B cell (primary cell): Measurements from ENCODE around the gene TRIOBP. TPM values are rescaled to one million over a fixed set of nuclear protein-coding genes. Genes with fewer than 3 reads are reported as not detected.

Source experiments
- ATAC-seq: fragments of 200-7000 bp; cut with Tn5 transposase; one replicate; pipeline ENCODE4 v1.10.0; 2021; ENCODE audit warnings: low read depth, mild to moderate bottlenecking, moderate number of reproducible peaks, moderate library complexity
- CTCF ChIA-PET: fragments of 350-600 bp; sonication (Branson Sonifier 250); formaldehyde crosslinking; loops from one replicate; lab custom pipeline; 2021; ENCODE audit warnings: antibody characterized with exemption, inconsistent platforms; lab: Charles Lee
- POLR2A ChIA-PET: fragments of 350-600 bp; sonication (Branson Sonifier 250); formaldehyde crosslinking; loops from one replicate; lab custom pipeline; 2021; ENCODE audit warnings: antibody characterized with exemption; lab: Charles Lee
- DNase-seq: peaks from one replicate; pipeline ENCODE4 v3.0.0; 2013
- H2AFZ ChIP-seq: 2 replicates; pipeline ENCODE4 v1.6.1; 2012; ENCODE audit warnings: mild to moderate bottlenecking, low read depth, low read length; ENCODE audit not compliant: insufficient read depth, poor library complexity, severe bottlenecking
- H3K27ac ChIP-seq, 2 donors: 1 replicate in 1 of 2; 2 replicates in 1 of 2; pipeline ENCODE4 v1.5.1; 2012 to 2013; ENCODE audit warnings: low read length in 2 of 2, mild to moderate bottlenecking in 2 of 2, moderate library complexity in 1 of 2
- H3K27me3 ChIP-seq, 4 experiments: fragments of 200-600 bp in 1 of 4; sonication (generic) in 1 of 4; replicated peaks in 1 of 4; 1 replicate in 2 of 4; 2 replicates in 2 of 4; pipeline versions ENCODE4 v1.6.1 to v1.7.0; 2013 to 2016; ENCODE audit warnings: low read length in 3 of 4, mild to moderate bottlenecking in 2 of 4, mixed read lengths in 1 of 4, moderate library complexity in 1 of 4; ENCODE audit not compliant: insufficient read depth in 4 of 4, control insufficient read depth in 3 of 4; ENCODE audit errors: control extremely low read depth in 1 of 4
- H3K36me3 ChIP-seq, 2 experiments: replicated peaks in 1 of 2; 1 replicate in 1 of 2; 2 replicates in 1 of 2; pipeline versions ENCODE4 v1.6.1 to v1.7.1; 2013; ENCODE audit warnings: low read length in 1 of 2; ENCODE audit not compliant: insufficient read depth in 2 of 2, control insufficient read depth in 1 of 2; ENCODE audit errors: control extremely low read depth in 1 of 2, extremely low read depth in 1 of 2
- H3K4me1 ChIP-seq, 2 donors: fragments of 200-600 bp in 1 of 2; sonication (generic) in 1 of 2; 1 replicate in 1 of 2; 2 replicates in 1 of 2; pipeline versions ENCODE4 v1.5.1 to v1.6.1; 2013 to 2017; ENCODE audit warnings: low read length in 2 of 2; ENCODE audit not compliant: control insufficient read depth in 2 of 2, insufficient read depth in 2 of 2
- H3K4me2 ChIP-seq: replicated peaks from 2 replicates; pipeline ENCODE3; 2012; ENCODE audit warnings: mild to moderate bottlenecking, low read depth, low read length; ENCODE audit not compliant: poor library complexity, severe bottlenecking
- H3K4me3 ChIP-seq, 5 experiments: fragments of 200-600 bp in 1 of 5; sonication (generic) in 1 of 5; 1 replicate in 3 of 5; 2 replicates in 2 of 5; pipeline versions ENCODE4 v1.5.1 to v1.7.0; 2011 to 2016; ENCODE audit warnings: low read length in 4 of 5, mild to moderate bottlenecking in 4 of 5, low read depth in 2 of 5, control low read depth in 1 of 5, moderate library complexity in 1 of 5; ENCODE audit not compliant: insufficient read depth in 1 of 5; ENCODE audit errors: control extremely low read depth in 1 of 5, extremely low read depth in 1 of 5
- H3K79me2 ChIP-seq: fragments of 200-600 bp; sonication (generic); one replicate; pipeline ENCODE4 v1.6.0; 2016; ENCODE audit warnings: low read length; ENCODE audit not compliant: control insufficient read depth, insufficient read depth
- H3K9ac ChIP-seq: fragments of 200-600 bp; sonication (generic); 2 replicates; pipeline ENCODE4 v1.6.1; 2017; ENCODE audit warnings: mild to moderate bottlenecking, low read length, moderate library complexity
- H3K9me3 ChIP-seq, 3 donors: one replicate each; pipeline versions ENCODE4 v1.6.1 to v1.7.1; 2013; ENCODE audit warnings: low read length in 2 of 3; ENCODE audit not compliant: control insufficient read depth in 2 of 3, insufficient read depth in 1 of 3; ENCODE audit errors: control extremely low read depth in 1 of 3
- H4K20me1 ChIP-seq: 2 replicates; pipeline ENCODE4 v1.6.0; 2012; ENCODE audit warnings: mild to moderate bottlenecking, low read length; ENCODE audit not compliant: insufficient read depth, control insufficient read depth, poor library complexity, severe bottlenecking
- H3K27ac Mint-ChIP-seq: one replicate; pipeline ENCODE4 v1.8.0; 2021; ENCODE audit warnings: mixed read lengths
- H3K27me3 Mint-ChIP-seq: one replicate; pipeline ENCODE4 v1.8.0; 2021; ENCODE audit warnings: mixed read lengths
- H3K4me1 Mint-ChIP-seq: one replicate; pipeline ENCODE4 v1.8.0; 2021; ENCODE audit warnings: mixed read lengths
- H3K4me3 Mint-ChIP-seq: one replicate; pipeline ENCODE4 v1.8.0; 2021; ENCODE audit warnings: mixed read lengths
- H3K9me3 Mint-ChIP-seq: one replicate; pipeline ENCODE4 v1.8.0; 2022; ENCODE audit warnings: mixed read lengths; ENCODE audit not compliant: insufficient read depth
- EZH2 ChIP-seq: IDR thresholded peaks from 2 replicates; pipeline ENCODE4 v1.6.1; 2012; ENCODE audit warnings: borderline replicate concordance, low read depth, mild to moderate bottlenecking, moderate library complexity, low read length; ENCODE audit not compliant: insufficient read depth, poor library complexity, severe bottlenecking
- WGBS: methylation state at CpG from one replicate; pipeline ENCODE4 v1.1.5; 2013; ENCODE audit warnings: missing lambda C conversion rate; ENCODE audit not compliant: insufficient coverage; 5-methylcytosine and 5-hydroxymethylcytosine counted together
- intact Hi-C: fragments of 100-400 bp; cut with micrococcal nuclease; formaldehyde crosslinking; loops from one replicate; pipeline ENCODE4 v1.10.0; 2022
- polyA plus RNA-seq: library from polyadenylated mRNA; depleted of rRNA; stranded (reverse); fragments of >200 nt; gene quantifications from 2 replicates; pipeline ENCODE4 v1.2.3, GENCODE V29; 2012
- total RNA-seq, 2 donors: library from RNA; stranded (reverse); fragments of 120-200 nt in 1 of 2; gene quantifications; 1 replicate in 1 of 2; 2 replicates in 1 of 2; pipeline versions ENCODE4 v1.2.3 to v1.2.4, GENCODE V29; 2013 to 2022
- TF ChIP-seq, protein P1 (sequence below): fragments of 200-600 bp; IDR thresholded peaks from one replicate; pipeline ENCODE4 v1.8.0; 2022; ENCODE audit warnings: antibody characterized with exemption, mild to moderate bottlenecking

Gene TRIOBP
- total and polyA plus RNA-seq, 2 donors (not counting 1 experiment from before 2014, with no cell fraction given) = 26.8 to 47.5 TPM

- H3K9me3 Mint-ChIP-seq = no peaks in the 10 kb centered on the region
- no peak overlapping the region for H3K4me2 ChIP-seq
- H3K36me3 ChIP-seq = peaks cover 0 to 64% of the 10 kb centered on the region in 2 experiments
- no peaks in the 10 kb centered on the region for H3K27me3 ChIP-seq
- no peaks in the 10 kb centered on the region for H3K79me2 ChIP-seq
- no peak for DNase-seq
- no peaks in the 10 kb centered on the region for H4K20me1 ChIP-seq
- intact Hi-C loops = no loop called here
- no peaks in the 10 kb centered on the region for H3K4me1 ChIP-seq
- no peak overlapping the region for H3K9ac ChIP-seq
- H3K4me3 ChIP-seq = no peak overlapping the region
- TF ChIP-seq, protein P1, sequence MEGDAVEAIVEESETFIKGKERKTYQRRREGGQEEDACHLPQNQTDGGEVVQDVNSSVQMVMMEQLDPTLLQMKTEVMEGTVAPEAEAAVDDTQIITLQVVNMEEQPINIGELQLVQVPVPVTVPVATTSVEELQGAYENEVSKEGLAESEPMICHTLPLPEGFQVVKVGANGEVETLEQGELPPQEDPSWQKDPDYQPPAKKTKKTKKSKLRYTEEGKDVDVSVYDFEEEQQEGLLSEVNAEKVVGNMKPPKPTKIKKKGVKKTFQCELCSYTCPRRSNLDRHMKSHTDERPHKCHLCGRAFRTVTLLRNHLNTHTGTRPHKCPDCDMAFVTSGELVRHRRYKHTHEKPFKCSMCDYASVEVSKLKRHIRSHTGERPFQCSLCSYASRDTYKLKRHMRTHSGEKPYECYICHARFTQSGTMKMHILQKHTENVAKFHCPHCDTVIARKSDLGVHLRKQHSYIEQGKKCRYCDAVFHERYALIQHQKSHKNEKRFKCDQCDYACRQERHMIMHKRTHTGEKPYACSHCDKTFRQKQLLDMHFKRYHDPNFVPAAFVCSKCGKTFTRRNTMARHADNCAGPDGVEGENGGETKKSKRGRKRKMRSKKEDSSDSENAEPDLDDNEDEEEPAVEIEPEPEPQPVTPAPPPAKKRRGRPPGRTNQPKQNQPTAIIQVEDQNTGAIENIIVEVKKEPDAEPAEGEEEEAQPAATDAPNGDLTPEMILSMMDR = no peak
- TF ChIP-seq EZH2 = no peak
- WGBS = 92% methylated on average over 11 of the region's 11 CpGs
- H2AFZ ChIP-seq = no peak overlapping the region
- no peaks in the 10 kb centered on the region for H3K9me3 ChIP-seq
- H3K27me3 Mint-ChIP-seq = no peaks in the 10 kb centered on the region
- POLR2A ChIA-PET = no interaction called here
- H3K27ac Mint-ChIP-seq = no peak overlapping the region
- CTCF ChIA-PET = no interaction called here
- no peak for ATAC-seq
- H3K4me3 Mint-ChIP-seq = no peak overlapping the region
- no peak overlapping the region for H3K27ac ChIP-seq
- no peaks in the 10 kb centered on the region for H3K4me1 Mint-ChIP-seq
Observed at GRCh38 chr22:37759281-37759680, 62.4 kb downstream of the TRIOBP start.

DNA sequence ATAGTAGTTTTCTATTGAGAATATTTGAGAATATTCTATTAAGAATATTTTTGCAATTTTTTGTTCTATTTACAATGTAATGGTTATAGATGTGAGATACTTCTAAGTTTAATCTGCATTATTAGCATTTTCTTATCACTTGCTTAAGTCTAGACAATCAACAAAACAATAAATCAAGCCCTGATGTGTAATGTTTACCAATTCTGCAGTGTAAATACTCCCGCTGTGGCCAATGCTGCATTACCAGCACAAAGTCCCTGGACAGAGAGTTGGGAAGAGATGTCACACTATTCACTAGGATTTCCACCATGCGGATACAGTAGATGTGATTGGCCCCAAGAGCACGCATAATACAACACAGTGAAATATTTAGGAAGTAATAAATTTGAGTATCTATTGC lies 63.3 kb downstream of the TRIOBP start:
- Mint-ChIP-seq H3K27ac (no peak overlapping the region), H3K4me3 (no peak overlapping the region), H3K4me1 (no peaks in the 10 kb centered on the region), H3K9me3 (no peaks in the 10 kb centered on the region), H3K27me3 (no peaks in the 10 kb centered on the region)
- peaks cover 0 to 57% of the 10 kb centered on the region in 2 experiments for H3K36me3 ChIP-seq
- ATAC-seq (no peak), DNase-seq (no peak)
- H3K79me2 ChIP-seq = no peaks in the 10 kb centered on the region
- H3K9ac ChIP-seq = no peak overlapping the region
- H4K20me1 ChIP-seq = no peaks in the 10 kb centered on the region
- no peaks in the 10 kb centered on the region for H3K9me3 ChIP-seq
- no peaks in the 10 kb centered on the region for H3K27me3 ChIP-seq
- H3K4me1 ChIP-seq = no peaks in the 10 kb centered on the region
- no peak overlapping the region for H3K4me3 ChIP-seq
- ChIA-PET POLR2A (no interaction called here), CTCF (no interaction called here)
- WGBS = no CpG with 5 or more reads among the region's 3 CpGs
- no peak for TF ChIP-seq EZH2
- TF ChIP-seq, protein P1 = no peak
- H3K4me2 ChIP-seq = no peak overlapping the region
- no peak overlapping the region for H2AFZ ChIP-seq
- H3K27ac ChIP-seq = no peak overlapping the region
- intact Hi-C loops = no loop called here
